Calu3 (cell line): Measurements from ENCODE around the gene LMNB1. TPM values are rescaled to one million over a fixed set of nuclear protein-coding genes. Genes with fewer than 3 reads are reported as not detected.

Source experiments
- BruUV-seq: library from RNA; stranded (reverse); fragments of 400-500 nt; replicated peaks from 2 replicates; lab custom pipeline; 2021; lab: Mats Ljungman, UMichigan
- CTCF ChIA-PET: fragments of 300-600 bp; sonication (Branson Sonifier 250); formaldehyde crosslinking; loops from one replicate; lab custom pipeline; 2022; ENCODE audit warnings: antibody characterized with exemption; lab: Charles Lee
- DNase-seq: peaks from one replicate; pipeline ENCODE4 v3.0.0; 2022
- H3K27ac Mint-ChIP-seq: one replicate; pipeline ENCODE4 v1.8.0; 2022; ENCODE audit warnings: mixed read lengths; ENCODE audit not compliant: unreplicated experiment
- H3K27me3 Mint-ChIP-seq: one replicate; pipeline ENCODE4 v1.8.0; 2022; ENCODE audit warnings: mixed read lengths; ENCODE audit not compliant: unreplicated experiment
- H3K36me3 Mint-ChIP-seq: one replicate; pipeline ENCODE4 v1.8.0; 2022; ENCODE audit warnings: mild to moderate bottlenecking, moderate library complexity, mixed read lengths; ENCODE audit not compliant: insufficient read depth, unreplicated experiment
- H3K4me1 Mint-ChIP-seq: one replicate; pipeline ENCODE4 v1.8.0; 2022; ENCODE audit warnings: mild to moderate bottlenecking, low read depth, mixed read lengths; ENCODE audit not compliant: unreplicated experiment
- H3K4me3 Mint-ChIP-seq: one replicate; pipeline ENCODE4 v1.8.0; 2022; ENCODE audit warnings: mild to moderate bottlenecking, low read depth, moderate library complexity, mixed read lengths; ENCODE audit not compliant: unreplicated experiment
- H3K9me3 Mint-ChIP-seq: one replicate; pipeline ENCODE4 v1.8.0; 2022; ENCODE audit warnings: low read depth, mixed read lengths; ENCODE audit not compliant: unreplicated experiment
- CTCF ChIP-seq: fragments of 200-600 bp; IDR thresholded peaks from one replicate; pipeline ENCODE4 v1.8.0; 2022; ENCODE audit warnings: antibody characterized with exemption; ENCODE audit not compliant: unreplicated experiment
- intact Hi-C: fragments of 100-400 bp; cut with micrococcal nuclease; formaldehyde crosslinking; loops from one replicate; pipeline ENCODE4 v1.10.0; 2022; ENCODE audit not compliant: unreplicated experiment
- total RNA-seq: library from RNA; stranded (reverse); gene quantifications from 2 replicates; pipeline ENCODE4 v1.2.3, GENCODE V29; 2022

Gene LMNB1
- total RNA-seq, 1 experiment from 2014 or later, result 153 TPM

GRCh38 chr5:126848253-126848652 lies 71.3 kb downstream of the LMNB1 start:
- Mint-ChIP-seq H3K27me3 (no peaks in the 10 kb centered on the region), H3K9me3 (no peaks in the 10 kb centered on the region), H3K27ac (no peak overlapping the region), H3K4me1 (no peaks in the 10 kb centered on the region), H3K36me3 (peaks cover 7% of the 10 kb centered on the region), H3K4me3 (no peak overlapping the region)
- DNase-seq, result no peak
- BruUV-seq, result no TSS peak
- TF ChIP-seq CTCF, result no peak
- intact Hi-C loops, result no loop called here
- CTCF ChIA-PET, result no interaction called here

- BruUV-seq, result no TSS peak
- intact Hi-C loops, result no loop called here
- no peak for DNase-seq
- no peaks in the 10 kb centered on the region for H3K27me3 Mint-ChIP-seq
- CTCF ChIA-PET, result no interaction called here
- peaks cover 3% of the 10 kb centered on the region for H3K36me3 Mint-ChIP-seq
- no peak overlapping the region for H3K4me3 Mint-ChIP-seq
- H3K27ac Mint-ChIP-seq, result no peak overlapping the region
- no peak for TF ChIP-seq CTCF
- no peaks in the 10 kb centered on the region for H3K4me1 Mint-ChIP-seq
- H3K9me3 Mint-ChIP-seq, result no peaks in the 10 kb centered on the region
These were observed 72.3 kb downstream of the LMNB1 start for GRCh38 chr5:126849101-126849678.

- no peaks in the 10 kb centered on the region for H3K4me1 Mint-ChIP-seq
- no peak overlapping the region for H3K4me3 Mint-ChIP-seq
- no peak for DNase-seq
- no peaks in the 10 kb centered on the region for H3K27me3 Mint-ChIP-seq
- no peaks in the 10 kb centered on the region for H3K9me3 Mint-ChIP-seq
- TF ChIP-seq CTCF, result no peak
- CTCF ChIA-PET, result no interaction called here
- intact Hi-C loops, result no loop called here
- H3K27ac Mint-ChIP-seq, result no peak overlapping the region
- no peaks in the 10 kb centered on the region for H3K36me3 Mint-ChIP-seq
- BruUV-seq, result no TSS peak
These were observed 74.6 kb downstream of the LMNB1 start for GRCh38 chr5:126851501-126852011.

GRCh38 chr5:126852091-126852571 lies 75.2 kb downstream of the LMNB1 start:
- no peak for DNase-seq
- no peak for TF ChIP-seq CTCF
- H3K27ac Mint-ChIP-seq, result no peak overlapping the region
- no TSS peak for BruUV-seq
- H3K27me3 Mint-ChIP-seq, result no peaks in the 10 kb centered on the region
- H3K36me3 Mint-ChIP-seq, result no peaks in the 10 kb centered on the region
- H3K4me1 Mint-ChIP-seq, result no peaks in the 10 kb centered on the region
- CTCF ChIA-PET, result no interaction called here
- no peaks in the 10 kb centered on the region for H3K9me3 Mint-ChIP-seq
- intact Hi-C loops, result no loop called here
- H3K4me3 Mint-ChIP-seq, result no peak overlapping the region
